ENCODE data around the gene ANO1.

ANO1 gene

DNA sequence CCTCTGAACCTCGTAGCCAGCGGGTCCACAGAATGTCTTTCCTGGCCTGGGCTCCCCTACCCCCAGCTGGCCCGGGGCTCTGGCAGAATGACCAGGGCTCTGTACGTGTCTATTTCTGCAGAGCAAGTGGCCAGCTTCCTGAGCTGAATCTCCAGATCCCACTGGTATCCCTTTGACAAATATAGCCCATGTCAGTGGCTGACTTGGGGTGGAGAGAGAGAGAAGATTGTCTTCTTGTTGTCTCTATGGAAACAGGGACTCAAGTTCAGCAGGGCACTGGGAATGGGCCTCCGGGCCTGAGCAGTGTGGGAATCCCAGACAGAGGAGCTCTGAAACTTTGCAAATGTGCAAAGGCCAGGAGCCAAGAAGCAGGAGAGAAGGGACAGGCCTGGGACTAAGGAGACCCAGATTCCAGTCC lies 33.9 kb downstream of the ANO1 start:
- no peaks in the 10 kb centered on the region for H3K79me2 ChIP-seq
- no peaks in the 10 kb centered on the region for H3K36me3 ChIP-seq (ENCODE audit: control insufficient read depth, insufficient read depth, low read length)
- H3K4me1 ChIP-seq = peaks cover 3% of the 10 kb centered on the region
- no peak overlapping the region for H3K4me2 ChIP-seq (ENCODE audit: low read length)
- H3K9me3 ChIP-seq (ENCODE audit: control insufficient read depth, low read length) = no peaks in the 10 kb centered on the region
- TF ChIP-seq, protein P1, sequence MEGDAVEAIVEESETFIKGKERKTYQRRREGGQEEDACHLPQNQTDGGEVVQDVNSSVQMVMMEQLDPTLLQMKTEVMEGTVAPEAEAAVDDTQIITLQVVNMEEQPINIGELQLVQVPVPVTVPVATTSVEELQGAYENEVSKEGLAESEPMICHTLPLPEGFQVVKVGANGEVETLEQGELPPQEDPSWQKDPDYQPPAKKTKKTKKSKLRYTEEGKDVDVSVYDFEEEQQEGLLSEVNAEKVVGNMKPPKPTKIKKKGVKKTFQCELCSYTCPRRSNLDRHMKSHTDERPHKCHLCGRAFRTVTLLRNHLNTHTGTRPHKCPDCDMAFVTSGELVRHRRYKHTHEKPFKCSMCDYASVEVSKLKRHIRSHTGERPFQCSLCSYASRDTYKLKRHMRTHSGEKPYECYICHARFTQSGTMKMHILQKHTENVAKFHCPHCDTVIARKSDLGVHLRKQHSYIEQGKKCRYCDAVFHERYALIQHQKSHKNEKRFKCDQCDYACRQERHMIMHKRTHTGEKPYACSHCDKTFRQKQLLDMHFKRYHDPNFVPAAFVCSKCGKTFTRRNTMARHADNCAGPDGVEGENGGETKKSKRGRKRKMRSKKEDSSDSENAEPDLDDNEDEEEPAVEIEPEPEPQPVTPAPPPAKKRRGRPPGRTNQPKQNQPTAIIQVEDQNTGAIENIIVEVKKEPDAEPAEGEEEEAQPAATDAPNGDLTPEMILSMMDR (IDR thresholded peaks at IDR 0.05) = no peak
- H3K4me3 ChIP-seq (ENCODE audit: low read depth, low read length) = no peak overlapping the region
- H3K27ac ChIP-seq = no peak overlapping the region
- H2AFZ ChIP-seq = no peak overlapping the region
- no peaks in the 10 kb centered on the region for H3K27me3 ChIP-seq (ENCODE audit: control insufficient read depth, insufficient read depth, low read length)
- H3K9ac ChIP-seq = no peak overlapping the region

DNA sequence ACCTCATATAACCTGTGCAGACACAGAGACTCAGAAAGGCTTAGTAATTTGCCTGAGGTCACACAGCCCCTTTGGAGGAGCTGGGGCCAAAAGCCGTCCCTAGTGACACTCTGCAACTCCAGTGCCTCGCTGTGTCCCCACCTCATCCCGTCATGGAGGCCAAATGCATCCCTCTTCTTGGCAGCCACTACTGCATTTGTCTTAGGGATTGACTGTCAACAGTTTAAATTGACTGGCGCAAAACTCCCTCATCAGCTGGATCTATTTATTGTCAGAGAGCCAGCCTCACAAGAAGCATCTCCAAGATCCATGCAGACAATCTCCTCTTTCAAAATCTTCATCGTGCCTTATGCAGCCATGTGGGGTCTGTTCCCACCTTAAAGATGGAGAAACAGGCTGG lies 35.7 kb downstream of the ANO1 start:
- Histone ChIP-seq H3K79me2 (no peaks in the 10 kb centered on the region), H3K4me1 (peaks cover 3% of the 10 kb centered on the region), H3K36me3 (ENCODE audit: control insufficient read depth, insufficient read depth, low read length) (no peaks in the 10 kb centered on the region), H2AFZ (no peak overlapping the region), H3K9me3 (ENCODE audit: control insufficient read depth, low read length) (no peaks in the 10 kb centered on the region), H3K4me2 (ENCODE audit: low read length) (no peak overlapping the region), H3K9ac (no peak overlapping the region), H3K4me3 (ENCODE audit: low read depth, low read length) (no peak overlapping the region), H3K27me3 (ENCODE audit: control insufficient read depth, insufficient read depth, low read length) (no peaks in the 10 kb centered on the region), H3K27ac (no peak overlapping the region)
- TF ChIP-seq, protein P1 (IDR thresholded peaks at IDR 0.05) = no peak

DNA sequence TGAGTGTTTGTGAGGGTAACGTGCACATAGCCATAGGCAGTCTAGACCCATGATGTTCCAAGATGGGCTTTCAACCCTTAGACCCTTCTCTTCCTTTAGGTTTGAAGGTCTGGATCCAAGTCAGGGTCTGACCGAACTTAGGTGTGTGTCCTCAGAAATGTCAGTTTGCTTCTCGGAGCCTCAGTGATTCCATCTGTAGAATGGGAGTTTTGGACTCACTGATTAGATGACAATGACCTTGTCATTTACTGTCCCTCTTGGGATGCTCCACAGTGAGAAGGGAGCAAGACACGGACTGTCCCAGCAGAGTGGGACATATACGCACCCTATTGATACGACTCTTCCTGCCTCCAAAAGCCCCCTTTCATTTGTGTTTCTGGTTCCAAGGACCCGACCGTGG lies 37.7 kb downstream of the ANO1 start:
- Histone ChIP-seq H3K4me3 (ENCODE audit: low read depth, low read length) (no peak overlapping the region), H3K27ac (no peak overlapping the region), H3K9me3 (ENCODE audit: control insufficient read depth, low read length) (no peaks in the 10 kb centered on the region), H3K9ac (no peak overlapping the region), H2AFZ (no peak overlapping the region), H3K79me2 (no peaks in the 10 kb centered on the region), H3K27me3 (ENCODE audit: control insufficient read depth, insufficient read depth, low read length) (no peaks in the 10 kb centered on the region), H3K4me1 (peaks cover 3% of the 10 kb centered on the region), H3K36me3 (ENCODE audit: control insufficient read depth, insufficient read depth, low read length) (no peaks in the 10 kb centered on the region), H3K4me2 (ENCODE audit: low read length) (no peak overlapping the region)
- TF ChIP-seq, protein P1 (IDR thresholded peaks at IDR 0.05) = no peak

DNA sequence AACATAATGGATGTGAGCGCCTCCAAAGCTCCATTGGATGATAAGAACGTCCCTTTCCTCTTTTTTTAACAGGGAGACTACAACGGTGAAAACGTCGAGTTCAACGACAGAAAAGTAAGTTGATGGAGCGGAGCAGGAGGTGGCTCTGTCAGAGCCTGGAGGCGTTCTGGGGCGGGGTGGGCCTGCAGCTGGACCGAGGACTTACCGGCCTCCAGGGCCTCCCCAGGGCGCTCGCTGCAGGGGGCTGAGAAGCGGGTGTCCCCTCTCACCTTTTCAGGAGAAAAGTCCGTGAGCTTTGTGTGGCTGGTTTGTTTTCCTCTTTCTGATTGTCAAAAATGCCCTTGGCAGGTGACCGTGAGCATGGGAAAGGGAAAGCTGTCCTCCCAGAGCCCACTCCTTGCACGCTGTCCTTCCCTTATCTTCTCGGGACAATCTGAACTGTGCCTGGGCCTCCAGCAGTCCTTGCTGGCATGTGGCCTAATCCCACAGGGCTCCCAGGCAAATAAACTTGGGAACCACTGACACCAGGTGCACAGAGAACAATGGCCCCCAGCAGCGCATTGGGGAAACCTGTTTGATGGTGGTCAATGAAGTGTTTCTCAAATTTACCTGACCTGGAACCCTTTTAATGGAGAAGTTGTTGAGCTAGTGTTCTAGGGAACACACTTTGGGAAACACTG lies 38.4 kb downstream of the ANO1 start:
- no peaks in the 10 kb centered on the region for H3K36me3 ChIP-seq (ENCODE audit: control insufficient read depth, insufficient read depth, low read length)
- no peak overlapping the region for H2AFZ ChIP-seq
- TF ChIP-seq, protein P1 (IDR thresholded peaks at IDR 0.05) = no peak
- H3K9ac ChIP-seq = no peak overlapping the region
- no peaks in the 10 kb centered on the region for H3K79me2 ChIP-seq
- H3K27me3 ChIP-seq (ENCODE audit: control insufficient read depth, insufficient read depth, low read length) = no peaks in the 10 kb centered on the region
- no peak overlapping the region for H3K4me2 ChIP-seq (ENCODE audit: low read length)
- peak overlapping the region; percentile 39 for H3K27ac ChIP-seq
- H3K4me1 ChIP-seq = peaks cover 3% of the 10 kb centered on the region
- no peaks in the 10 kb centered on the region for H3K9me3 ChIP-seq (ENCODE audit: control insufficient read depth, low read length)
- no peak overlapping the region for H3K4me3 ChIP-seq (ENCODE audit: low read depth, low read length)

DNA sequence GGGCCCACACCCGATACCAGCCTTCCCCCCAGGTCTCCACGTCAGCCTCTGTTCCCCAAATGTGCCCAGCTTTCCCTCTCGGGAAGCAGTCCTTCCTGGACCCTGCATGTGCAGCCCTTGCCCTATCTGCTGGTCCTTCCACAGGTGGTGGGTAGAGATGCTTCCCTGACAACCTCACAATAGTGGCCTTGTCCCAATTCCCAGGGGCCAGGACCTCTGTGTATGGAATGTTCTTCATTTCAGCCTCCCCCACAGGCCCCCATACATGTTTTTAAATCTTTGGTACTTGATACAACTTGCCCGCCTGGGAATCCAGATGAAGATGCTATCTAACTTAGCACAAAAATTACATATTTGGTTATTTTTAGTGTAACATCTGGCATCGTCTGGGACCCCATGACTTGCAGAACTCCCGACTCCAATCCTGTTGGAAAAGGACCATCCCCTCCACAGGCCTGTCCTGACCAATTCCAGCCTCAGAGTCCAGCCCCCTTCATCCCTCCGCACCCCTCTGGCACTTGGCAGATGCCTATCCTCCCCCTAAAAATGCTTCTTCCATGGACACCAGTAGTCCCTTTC lies 39.5 kb downstream of the ANO1 start:
- Histone ChIP-seq H3K9ac (no peak overlapping the region), H3K4me1 (peaks cover 3% of the 10 kb centered on the region), H2AFZ (no peak overlapping the region), H3K36me3 (ENCODE audit: control insufficient read depth, insufficient read depth, low read length) (no peaks in the 10 kb centered on the region), H3K4me3 (ENCODE audit: low read depth, low read length) (no peak overlapping the region), H3K9me3 (ENCODE audit: control insufficient read depth, low read length) (no peaks in the 10 kb centered on the region), H3K27ac (no peak overlapping the region), H3K79me2 (no peaks in the 10 kb centered on the region), H3K4me2 (ENCODE audit: low read length) (no peak overlapping the region), H3K27me3 (ENCODE audit: control insufficient read depth, insufficient read depth, low read length) (no peaks in the 10 kb centered on the region)
- TF ChIP-seq, protein P1 (IDR thresholded peaks at IDR 0.05) = no peak

All from parathyroid adenoma (tissue), 2 donors.